Spleen (tissue), 7 donors: ENCODE measurements around the gene RAI14.

Source experiments
- CTCF ChIP-seq, 11 experiments: fragments of 200-600 bp in 7 of 11; fragments of 450-650 bp in 4 of 11; sonication (generic) in 4 of 11; IDR thresholded peaks in 8 of 11; conservative IDR thresholded peaks in 3 of 11; 1 replicate in 7 of 11; 2 replicates in 4 of 11; pipeline versions ENCODE4 v1.4.0 to v1.8.0; 2016 to 2021; ENCODE audit warnings: antibody characterized with exemption in 11 of 11, inconsistent platforms in 4 of 11, mild to moderate bottlenecking in 1 of 11
- POLR2A ChIP-seq, 3 donors: fragments of 450-650 bp; IDR thresholded peaks; one replicate each; pipeline ENCODE4 v1.5.1; 2017; ENCODE audit warnings: antibody characterized with exemption in 3 of 3, mild to moderate bottlenecking in 1 of 3
- POLR2AphosphoS5 ChIP-seq, 3 donors: sonication (generic); formaldehyde crosslinking; IDR thresholded peaks; one replicate each; pipeline ENCODE4 v1.5.1; 2017; ENCODE audit warnings: antibody characterized with exemption in 3 of 3
- donor health status: DM: no; HTN: no; CAD: no; lungs with moderate emphysema.
- donor health status: DM: no; HTN: no; CAD: no.
- donor health status: DM: no; HTN: no; CAD: no.

GRCh38 chr5:34832568-34832967, 176.4 kb downstream of the RAI14 start:
- TF ChIP-seq POLR2AphosphoS5 (IDR thresholded peaks at IDR 0.05) = no peak
- no peak for TF ChIP-seq CTCF (IDR thresholded peaks at IDR 0.05 in 8 of 11, conservative IDR thresholded peaks at IDR 0.05 in 3 of 11)
- TF ChIP-seq POLR2A (IDR thresholded peaks at IDR 0.05) = no peak
